Central memory CD8-positive, alpha-beta T cell (primary cell): ENCODE results near the gene JTB.

ENCODE experiments used
- ATAC-seq: fragments of 150-1000 bp; cut with Tn5 transposase; replicated peaks from 2 replicates; pipeline ENCODE4 v1.10.0; 2022; ENCODE audit warnings: mild to moderate bottlenecking, moderate FRiP score, moderate number of reproducible peaks; ENCODE audit not compliant: poor library complexity, severe bottlenecking; ENCODE audit errors: extremely low read depth
- DNase-seq, 2 donors: peaks; one replicate each; pipeline ENCODE4 v3.0.0; 2021; ENCODE audit warnings: low spot score in 2 of 2
- H3K27ac Mint-ChIP-seq: one replicate; pipeline ENCODE4 v1.8.0; 2022; ENCODE audit warnings: low read depth, mild to moderate bottlenecking, moderate library complexity, mixed read lengths
- H3K27me3 Mint-ChIP-seq: one replicate; pipeline ENCODE4 v1.8.0; 2022; ENCODE audit warnings: mixed read lengths
- H3K36me3 Mint-ChIP-seq: one replicate; pipeline ENCODE4 v1.8.0; 2022; ENCODE audit warnings: mild to moderate bottlenecking, moderate library complexity, mixed read lengths; ENCODE audit not compliant: insufficient read depth
- H3K4me1 Mint-ChIP-seq: one replicate; pipeline ENCODE4 v1.8.0; 2022; ENCODE audit warnings: mixed read lengths
- H3K4me3 Mint-ChIP-seq: one replicate; pipeline ENCODE4 v1.8.0; 2022; ENCODE audit warnings: mild to moderate bottlenecking, moderate library complexity, mixed read lengths
- H3K9me3 Mint-ChIP-seq: one replicate; pipeline ENCODE4 v1.8.0; 2022; ENCODE audit warnings: mixed read lengths

Gene JTB

DNA sequence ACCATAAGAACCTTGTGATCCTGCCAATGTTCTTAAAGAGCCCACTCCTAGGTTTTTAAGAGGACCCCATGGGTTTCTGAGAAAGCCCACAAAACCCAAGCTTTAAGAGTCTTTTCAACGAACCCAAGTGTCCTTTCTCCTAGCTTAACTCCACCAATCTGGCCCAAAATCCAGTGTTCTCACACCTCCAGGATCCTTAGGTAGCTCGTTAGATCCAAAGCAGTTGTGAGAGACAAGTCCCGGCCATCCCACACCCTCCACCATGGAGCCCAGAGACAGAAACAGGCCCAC lies 32.7 kb downstream of the JTB start:
- Mint-ChIP-seq H3K4me1 (peaks cover 54% of the 10 kb centered on the region), H3K27ac (peak overlapping the region; percentile 95), H3K27me3 (no peaks in the 10 kb centered on the region), H3K4me3 (peak overlapping the region; percentile 81), H3K9me3 (no peaks in the 10 kb centered on the region), H3K36me3 (peaks cover 54% of the 10 kb centered on the region)
- no peak for ATAC-seq
- DNase-seq, result no peak

DNA sequence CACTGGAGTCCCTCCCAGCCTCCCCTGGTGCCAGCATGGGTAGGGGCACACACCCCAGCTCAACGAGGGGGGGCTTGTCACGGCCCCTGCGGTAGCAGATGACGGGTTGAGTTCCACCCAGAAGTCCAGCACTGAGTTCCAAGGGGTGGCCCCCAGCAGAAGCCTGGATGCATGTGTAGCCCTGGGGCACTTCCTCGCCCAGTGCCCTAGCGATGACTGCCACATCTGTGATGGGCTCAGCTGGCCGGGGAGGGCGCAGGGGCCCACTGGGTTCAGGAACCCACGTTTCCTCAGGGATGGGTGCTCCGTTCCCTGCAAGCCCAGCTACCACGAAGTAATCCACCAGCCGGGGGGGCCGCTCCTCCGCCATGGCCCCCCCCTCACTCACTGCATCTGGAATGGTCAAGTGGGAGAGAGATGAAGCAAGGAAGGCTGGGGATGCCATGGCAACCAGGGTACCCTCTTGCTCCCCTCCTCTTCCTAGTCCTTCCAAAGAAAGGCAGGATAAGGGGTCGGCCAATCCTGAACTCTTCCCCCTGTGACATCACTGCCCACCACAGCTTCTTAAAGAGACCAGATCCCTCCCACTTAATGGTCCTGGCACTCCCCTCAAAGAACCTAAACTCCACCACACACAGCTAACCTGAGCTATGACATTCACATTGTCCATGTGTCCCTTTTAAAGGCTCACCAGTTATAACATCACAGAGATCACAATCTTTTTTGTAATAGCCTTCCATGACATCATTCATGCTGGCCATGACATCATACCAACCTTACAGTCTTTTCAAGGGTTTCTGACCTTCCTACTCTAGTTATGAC lies 33.3 kb downstream of the JTB start:
- Mint-ChIP-seq H3K4me1 (peaks cover 54% of the 10 kb centered on the region), H3K27ac (peak overlapping the region; percentile 95), H3K27me3 (no peaks in the 10 kb centered on the region), H3K36me3 (peaks cover 59% of the 10 kb centered on the region), H3K9me3 (no peaks in the 10 kb centered on the region), H3K4me3 (peak overlapping the region; percentile 81)
- ATAC-seq (no peak), DNase-seq (no peak)

DNA sequence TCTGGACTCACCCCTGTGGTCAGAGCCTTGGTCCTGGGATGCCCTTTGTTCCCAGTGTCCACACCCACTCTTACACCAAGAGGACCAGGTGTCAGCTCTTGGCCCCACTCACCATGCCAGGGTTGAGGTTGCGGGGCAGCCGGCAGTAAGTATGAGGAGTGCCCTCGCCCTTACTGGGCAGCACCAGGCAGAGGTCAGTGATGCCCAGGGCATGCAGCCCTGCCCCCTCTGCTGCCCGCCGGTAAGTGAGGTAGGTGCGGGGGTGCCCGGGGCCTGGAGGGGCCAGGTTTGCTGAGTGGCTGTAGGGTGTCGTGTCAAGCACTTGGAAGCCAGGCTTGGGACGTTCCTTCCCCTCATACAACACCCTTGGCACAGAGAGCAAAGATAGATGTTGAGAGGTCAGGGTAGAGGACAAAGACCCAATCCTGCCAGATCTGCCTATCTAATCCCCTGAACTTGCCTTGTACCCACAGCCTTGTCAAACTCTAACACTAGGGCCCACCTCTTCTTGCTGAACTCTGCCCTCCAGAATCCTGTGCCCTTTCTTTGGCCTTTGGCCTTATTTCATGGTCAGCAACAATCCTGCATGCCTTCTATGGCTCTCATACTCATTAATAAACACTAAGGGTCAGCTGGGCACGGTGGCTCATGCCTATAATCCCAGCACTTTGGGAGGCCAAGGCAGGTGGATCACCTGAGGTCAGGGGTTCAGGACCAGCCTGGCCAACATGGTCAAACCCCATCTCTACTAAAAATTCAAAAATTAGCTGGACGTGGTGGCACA lies 34.5 kb downstream of the JTB start:
- Mint-ChIP-seq H3K9me3 (no peaks in the 10 kb centered on the region), H3K4me3 (peak overlapping the region; percentile 16), H3K36me3 (peaks cover 56% of the 10 kb centered on the region), H3K27ac (peak overlapping the region; percentile 72), H3K27me3 (no peaks in the 10 kb centered on the region), H3K4me1 (peaks cover 54% of the 10 kb centered on the region)
- DNase-seq, result no peak
- ATAC-seq, result no peak

DNA sequence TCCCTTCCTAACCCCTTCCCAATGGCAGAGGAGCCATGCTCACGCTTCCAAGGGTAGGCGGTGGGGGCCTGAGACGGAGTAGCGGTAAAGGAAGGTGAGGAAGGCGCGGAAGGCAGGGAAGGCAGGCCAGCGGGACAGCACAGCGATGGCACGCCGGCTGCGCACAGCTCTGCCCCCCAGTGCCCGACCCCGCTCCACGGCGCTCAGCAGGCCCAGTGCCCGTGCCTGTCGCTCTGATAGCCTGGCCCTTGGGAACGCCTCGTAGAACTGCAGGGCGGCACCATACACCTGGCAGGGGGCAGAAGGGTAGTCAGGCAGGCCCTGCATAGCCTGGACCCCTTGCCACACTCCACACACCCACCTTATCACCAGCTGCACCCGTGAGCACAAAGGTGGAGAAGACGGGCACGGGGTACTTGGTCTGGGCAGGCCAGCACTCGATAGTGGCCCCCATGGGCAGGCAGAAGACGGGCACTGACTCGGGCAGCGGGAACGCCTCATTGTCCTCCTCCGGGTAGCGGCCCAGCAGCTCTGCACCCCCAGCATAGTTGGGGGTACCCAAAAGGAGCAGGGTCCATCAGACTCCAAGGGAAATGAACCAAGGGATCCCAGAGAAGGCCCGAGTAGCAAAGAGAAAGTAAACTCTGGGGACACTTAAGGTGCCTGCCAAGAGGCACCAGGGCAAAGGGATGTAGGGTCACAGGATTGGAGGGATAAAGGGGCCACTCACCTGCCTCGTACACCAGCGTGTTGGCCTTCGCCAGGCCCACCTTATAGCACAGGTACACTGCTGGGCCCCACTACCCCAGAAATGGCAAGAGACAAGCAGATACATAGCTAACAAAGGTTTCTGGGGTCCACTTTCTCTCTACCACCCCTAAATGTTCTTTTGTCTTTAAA lies 35.4 kb downstream of the JTB start:
- Mint-ChIP-seq H3K27ac (peak overlapping the region; percentile 72), H3K4me3 (no peak overlapping the region)
- DNase-seq, result no peak

DNA sequence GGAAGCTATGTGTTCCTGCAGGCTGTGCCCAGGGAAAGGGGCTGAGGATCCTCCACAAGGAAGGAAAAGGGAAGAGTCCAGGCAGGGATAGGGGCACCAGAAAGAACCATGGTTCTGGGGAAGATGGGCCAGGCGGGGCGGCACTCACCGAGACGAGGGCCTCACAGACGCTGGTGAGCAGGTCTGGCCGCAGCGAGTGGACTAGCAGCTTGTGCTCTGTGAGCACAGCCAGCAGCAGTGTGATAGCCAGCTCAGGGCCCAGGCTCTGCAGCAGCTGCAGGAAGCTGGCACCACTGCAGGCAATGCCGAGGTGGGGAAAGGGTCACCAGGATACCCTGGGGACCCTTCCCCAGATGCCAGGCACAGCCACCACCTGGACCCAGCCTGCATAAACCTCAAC lies 36.7 kb downstream of the JTB start:
- H3K4me3 Mint-ChIP-seq, result no peak overlapping the region
- no peak for ATAC-seq
- no peaks in the 10 kb centered on the region for H3K9me3 Mint-ChIP-seq
- H3K27me3 Mint-ChIP-seq, result no peaks in the 10 kb centered on the region
- peak overlapping the region; percentile 72 for H3K27ac Mint-ChIP-seq
- peaks cover 51% of the 10 kb centered on the region for H3K4me1 Mint-ChIP-seq
- DNase-seq, result no peak
- H3K36me3 Mint-ChIP-seq, result peaks cover 60% of the 10 kb centered on the region

More for the DNA sequence above, 35.4 kb downstream of the JTB start:
- Mint-ChIP-seq H3K36me3 (peaks cover 59% of the 10 kb centered on the region), H3K9me3 (no peaks in the 10 kb centered on the region), H3K27me3 (no peaks in the 10 kb centered on the region), H3K4me1 (peaks cover 56% of the 10 kb centered on the region)
- no peak for ATAC-seq

DNA sequence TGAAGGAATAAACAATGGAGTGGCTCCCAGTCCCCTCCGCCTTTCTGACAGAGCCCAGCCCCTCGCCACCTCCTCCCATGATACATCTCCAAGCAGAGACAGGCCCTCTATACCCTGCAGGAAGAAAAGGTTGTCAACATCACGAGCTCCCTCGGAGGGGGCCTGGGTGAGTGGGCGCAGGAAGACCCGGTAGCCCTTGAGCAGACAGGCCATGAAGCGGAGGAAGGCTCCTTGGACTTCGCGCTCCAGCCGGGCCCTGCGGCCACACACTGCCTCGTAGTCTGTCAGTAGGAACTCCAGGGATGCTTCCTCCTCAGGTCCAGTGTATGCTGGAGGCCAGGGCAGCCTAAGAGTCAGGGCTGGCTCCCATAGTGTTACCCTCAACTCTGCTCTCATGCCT lies 38.0 kb downstream of the JTB start:
- H3K4me3 Mint-ChIP-seq, result no peak overlapping the region
- H3K27ac Mint-ChIP-seq, result no peak overlapping the region
- no peaks in the 10 kb centered on the region for H3K9me3 Mint-ChIP-seq
- peaks cover 58% of the 10 kb centered on the region for H3K36me3 Mint-ChIP-seq
- no peak for DNase-seq
- no peak for ATAC-seq
- H3K27me3 Mint-ChIP-seq, result no peaks in the 10 kb centered on the region
- peaks cover 38% of the 10 kb centered on the region for H3K4me1 Mint-ChIP-seq

DNA sequence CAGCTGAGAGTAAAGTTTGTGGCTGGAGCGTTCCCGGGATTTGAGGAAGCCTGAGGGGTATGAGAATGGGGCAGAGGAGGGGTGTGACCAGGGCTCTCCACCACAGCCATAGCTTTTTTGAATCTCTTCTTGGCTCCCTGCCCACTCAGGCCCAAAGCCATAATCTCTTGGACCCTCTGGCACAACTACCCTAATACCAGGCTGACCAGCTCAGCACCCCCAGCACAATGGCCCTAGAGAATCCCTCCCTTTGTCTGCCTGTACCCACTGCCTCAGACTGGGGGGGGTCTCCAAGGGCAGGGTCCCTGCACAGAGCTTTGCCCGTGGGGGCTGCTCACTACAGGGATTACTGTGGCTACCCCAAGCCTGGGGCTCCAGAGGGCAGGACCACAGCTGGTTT lies 38.5 kb downstream of the JTB start:
- Mint-ChIP-seq H3K4me3 (no peak overlapping the region), H3K9me3 (no peaks in the 10 kb centered on the region), H3K27me3 (no peaks in the 10 kb centered on the region), H3K4me1 (peaks cover 34% of the 10 kb centered on the region), H3K36me3 (peaks cover 60% of the 10 kb centered on the region), H3K27ac (no peak overlapping the region)
- ATAC-seq (no peak), DNase-seq (no peak)

DNA sequence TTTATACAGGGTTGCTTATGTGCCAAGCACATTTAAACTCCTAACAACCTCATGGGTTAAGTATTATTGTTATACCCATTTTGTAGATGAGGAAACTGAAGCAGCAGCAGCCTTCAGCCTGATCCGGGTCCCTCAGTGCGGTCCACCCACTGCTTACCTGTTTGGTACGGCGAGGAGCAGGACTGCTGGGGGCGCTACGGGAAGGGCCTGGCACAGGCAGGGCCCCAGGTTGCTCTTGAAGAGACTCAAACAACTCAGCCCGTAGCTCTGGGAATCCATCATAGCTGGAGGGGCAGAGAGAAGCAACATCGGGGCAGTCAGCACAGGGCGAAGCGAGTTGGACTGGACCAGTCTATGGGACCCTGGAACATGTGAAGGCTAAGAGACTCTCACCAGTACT lies 40.1 kb downstream of the JTB start:
- DNase-seq (no peak), ATAC-seq (no peak)
- H3K27me3 Mint-ChIP-seq, result no peaks in the 10 kb centered on the region
- H3K4me1 Mint-ChIP-seq, result peaks cover 18% of the 10 kb centered on the region
- H3K27ac Mint-ChIP-seq, result no peak overlapping the region
- no peaks in the 10 kb centered on the region for H3K9me3 Mint-ChIP-seq
- H3K36me3 Mint-ChIP-seq, result peaks cover 56% of the 10 kb centered on the region
- no peak overlapping the region for H3K4me3 Mint-ChIP-seq

DNA sequence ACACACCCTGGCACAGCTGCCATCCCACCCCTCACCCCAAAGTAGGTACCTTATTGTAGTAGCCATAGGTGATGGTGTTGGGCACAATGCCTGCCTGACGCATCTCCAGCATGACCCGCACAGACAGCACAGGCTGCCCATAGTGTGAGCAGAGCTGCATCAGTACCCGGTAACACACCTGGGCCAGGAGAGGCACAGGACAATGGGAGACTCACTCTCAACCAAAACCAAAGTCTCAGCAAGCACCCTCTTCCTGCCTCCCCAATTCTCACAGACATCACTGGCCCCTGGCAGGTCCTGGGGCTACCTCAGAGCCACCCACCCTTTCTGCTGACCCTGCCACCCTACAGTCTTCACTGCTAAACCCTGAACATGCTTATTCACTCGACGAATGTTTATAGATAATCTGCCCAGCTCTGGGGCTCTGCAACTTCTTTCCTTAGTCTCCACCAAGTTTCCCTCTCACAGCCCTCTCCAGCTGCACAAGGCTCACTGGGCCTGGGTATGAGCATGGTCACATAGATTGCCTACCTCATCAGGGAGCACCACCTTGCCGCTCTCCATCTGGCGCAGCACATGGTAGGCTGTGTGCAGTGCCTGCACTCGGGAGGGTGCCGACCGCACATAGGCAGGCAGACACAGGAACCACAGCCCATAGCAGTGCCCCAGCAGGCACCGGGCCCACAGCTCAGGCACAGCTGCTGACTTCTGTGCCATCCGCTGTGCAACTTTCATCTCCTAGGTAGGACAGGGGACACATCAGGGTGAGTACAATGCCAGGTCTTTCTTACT lies 41.3 kb downstream of the JTB start:
- peaks cover 61% of the 10 kb centered on the region for H3K36me3 Mint-ChIP-seq
- no peak for ATAC-seq
- H3K27ac Mint-ChIP-seq, result no peak overlapping the region
- peaks cover 15% of the 10 kb centered on the region for H3K4me1 Mint-ChIP-seq
- no peak for DNase-seq
- H3K9me3 Mint-ChIP-seq, result no peaks in the 10 kb centered on the region
- H3K27me3 Mint-ChIP-seq, result no peaks in the 10 kb centered on the region
- H3K4me3 Mint-ChIP-seq, result no peak overlapping the region

DNA sequence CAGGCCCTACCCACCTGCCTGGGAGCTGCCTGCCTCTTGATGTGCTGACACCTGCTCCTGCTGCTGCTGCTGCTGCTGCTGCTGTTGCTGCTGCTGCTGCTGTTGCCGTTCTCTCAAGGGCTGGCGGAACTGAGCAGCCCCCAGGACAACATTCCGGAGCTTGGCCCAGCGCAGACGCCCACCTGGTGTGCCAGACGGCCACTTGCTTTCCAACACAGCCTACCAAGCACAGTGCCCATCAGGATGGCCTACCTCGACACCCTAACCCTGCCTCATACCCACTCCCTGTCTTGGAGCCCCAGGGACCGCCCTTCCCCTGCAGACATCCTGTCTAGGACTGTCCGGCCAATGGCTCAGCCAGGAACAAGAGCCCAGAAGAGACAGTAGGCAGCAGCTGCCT lies 42.7 kb downstream of the JTB start:
- H3K27ac Mint-ChIP-seq, result peak overlapping the region; percentile 44
- no peak overlapping the region for H3K4me3 Mint-ChIP-seq
- peaks cover 5% of the 10 kb centered on the region for H3K4me1 Mint-ChIP-seq
- H3K9me3 Mint-ChIP-seq, result no peaks in the 10 kb centered on the region
- no peaks in the 10 kb centered on the region for H3K27me3 Mint-ChIP-seq
- H3K36me3 Mint-ChIP-seq, result peaks cover 54% of the 10 kb centered on the region
- ATAC-seq, result no peak
- no peak for DNase-seq

DNA sequence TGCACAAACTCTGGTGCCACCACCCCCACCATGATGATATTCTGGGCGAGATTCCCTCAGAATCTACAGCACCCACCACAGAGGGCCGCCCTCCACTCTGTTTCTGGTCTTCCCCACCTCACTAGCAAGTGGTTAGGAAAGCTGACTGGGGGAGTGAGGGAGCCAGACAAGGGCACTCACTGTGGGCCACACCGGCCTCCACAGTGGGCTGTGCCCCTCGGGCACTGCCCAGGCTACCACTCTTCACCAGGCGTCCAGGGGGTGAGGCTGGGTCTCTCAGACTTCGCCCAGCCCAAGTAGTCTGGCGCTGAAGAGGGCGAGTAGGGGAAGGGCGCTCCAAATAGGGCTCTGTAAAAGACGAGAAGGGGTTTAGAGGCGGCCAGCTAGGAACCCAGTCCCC lies 43.5 kb downstream of the JTB start:
- DNase-seq (no peak), ATAC-seq (no peak)
- Mint-ChIP-seq H3K27me3 (no peaks in the 10 kb centered on the region), H3K4me3 (no peak overlapping the region), H3K9me3 (no peaks in the 10 kb centered on the region), H3K36me3 (peaks cover 49% of the 10 kb centered on the region), H3K4me1 (peaks cover 8% of the 10 kb centered on the region), H3K27ac (no peak overlapping the region)

DNA sequence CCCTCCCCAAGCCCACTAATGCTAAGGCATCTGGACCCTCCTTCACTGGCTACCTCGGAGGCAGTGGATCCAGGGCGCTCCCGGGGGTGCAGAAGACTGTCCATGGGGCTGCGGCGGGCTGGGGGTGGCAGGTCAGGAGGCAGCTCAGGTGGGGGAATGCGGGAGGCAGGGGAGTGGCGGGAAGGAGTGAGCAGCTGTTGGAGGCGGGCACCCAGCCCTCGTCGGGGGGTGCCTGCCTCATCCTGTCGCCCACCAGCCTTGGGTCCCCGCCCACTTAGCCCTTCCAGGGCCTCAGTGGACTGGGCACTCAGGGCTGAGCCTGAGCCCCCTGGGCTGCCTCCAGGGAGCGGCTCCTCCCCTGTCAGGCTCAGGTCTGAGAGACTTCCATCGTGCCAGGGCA lies 44.0 kb downstream of the JTB start:
- peaks cover 13% of the 10 kb centered on the region for H3K4me1 Mint-ChIP-seq
- ATAC-seq, result no peak
- H3K9me3 Mint-ChIP-seq, result no peaks in the 10 kb centered on the region
- H3K27ac Mint-ChIP-seq, result no peak overlapping the region
- DNase-seq, result no peak
- H3K4me3 Mint-ChIP-seq, result no peak overlapping the region
- H3K36me3 Mint-ChIP-seq, result peaks cover 47% of the 10 kb centered on the region
- no peaks in the 10 kb centered on the region for H3K27me3 Mint-ChIP-seq
